Lower lobe of right lung (tissue), 2 donors: ENCODE results near the gene SMAD6. TPM values are rescaled to one million over a fixed set of nuclear protein-coding genes. Genes with fewer than 3 reads are reported as not detected.

Source experiments
- ATAC-seq, 2 donors: fragments of 200-7000 bp; cut with Tn5 transposase; one replicate each; pipeline ENCODE4 v1.9.1; 2020 to 2022; ENCODE audit warnings: mild to moderate bottlenecking in 2 of 2, moderate library complexity in 2 of 2
- DNase-seq: peaks from one replicate; pipeline ENCODE4 v3.0.0-alpha.2; 2020
- H3K27ac ChIP-seq: fragments of 200-600 bp; one replicate; pipeline ENCODE4 v1.8.0; 2022
- H3K27me3 ChIP-seq: fragments of 200-600 bp; one replicate; pipeline ENCODE4 v1.8.0; 2022; ENCODE audit warnings: low read depth
- H3K36me3 ChIP-seq: fragments of 200-600 bp; one replicate; pipeline ENCODE4 v1.8.0; 2022; ENCODE audit warnings: mild to moderate bottlenecking
- H3K4me1 ChIP-seq: fragments of 200-600 bp; one replicate; pipeline ENCODE4 v1.8.0; 2022
- H3K4me3 ChIP-seq: fragments of 200-600 bp; one replicate; pipeline ENCODE4 v1.8.0; 2022; ENCODE audit warnings: mild to moderate bottlenecking
- H3K9me3 ChIP-seq: fragments of 200-600 bp; one replicate; pipeline ENCODE4 v1.8.0; 2022
- CTCF ChIP-seq: fragments of 200-600 bp; IDR thresholded peaks from one replicate; pipeline ENCODE4 v1.8.0; 2022; ENCODE audit warnings: antibody characterized with exemption, mild to moderate bottlenecking
- intact Hi-C: fragments of 100-400 bp; cut with DNase I; formaldehyde crosslinking; loops from one replicate; pipeline ENCODE4 v1.11.0; 2022
- total RNA-seq: library from RNA; stranded (reverse); fragmentation: NEBNext Ultra II Directional; extraction: Animal tissue kit (Norgen Biotek cat#: 25700); gene quantifications from one replicate; pipeline ENCODE4 v1.2.1, GENCODE V29; 2021
- donor health status: DM: no; HTN: yes; CAD: no; lungs with severe emphysema.

Gene SMAD6
- total RNA-seq, 1 donor from 2014 or later: 159 TPM

DNA sequence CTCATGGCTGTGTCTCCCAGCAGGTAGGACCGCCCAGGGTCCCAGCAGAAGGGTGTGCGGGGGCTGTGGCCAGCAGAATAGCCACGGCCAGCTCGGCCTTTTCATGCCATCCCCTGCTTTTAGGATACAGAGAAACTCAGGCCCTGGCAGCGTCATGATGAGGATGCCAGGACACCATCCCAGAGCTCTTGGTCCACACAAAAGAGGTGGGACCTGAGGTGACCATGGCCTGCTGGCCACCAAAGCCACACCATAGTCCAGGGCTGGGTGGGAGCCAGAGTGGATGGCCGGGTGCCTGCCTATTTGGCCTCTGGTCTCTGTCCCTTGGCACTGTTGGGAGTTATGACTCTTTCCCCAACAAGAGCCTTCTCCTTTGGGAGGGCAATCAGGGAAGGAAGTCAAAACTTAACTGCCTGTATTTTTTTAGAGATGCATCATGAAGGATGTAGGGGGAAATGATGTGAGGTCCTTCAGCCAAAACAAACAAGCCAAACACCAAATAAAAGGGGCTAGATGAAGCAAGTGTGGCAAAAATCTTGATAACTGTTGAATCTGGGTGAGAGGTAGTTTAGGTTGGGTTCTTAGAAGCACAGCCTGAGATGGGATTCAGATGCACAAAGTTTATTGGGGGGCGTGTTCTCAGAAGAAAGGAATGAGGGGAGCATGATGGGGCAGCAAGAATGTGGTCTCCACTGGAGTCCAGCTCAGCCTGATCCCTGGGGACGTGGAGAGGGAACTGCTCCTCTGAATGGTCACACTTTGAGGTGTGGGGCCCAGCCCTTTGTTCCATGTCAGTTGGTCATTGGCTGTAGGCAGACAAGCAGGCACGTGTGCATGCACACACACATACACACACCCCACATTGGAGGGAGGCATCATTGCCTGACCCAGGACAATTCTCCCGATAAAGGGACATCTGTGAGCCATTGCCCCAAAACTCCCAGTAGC is 33.2 kb downstream of the SMAD6 start:
- ATAC-seq: no peak
- H3K27me3 ChIP-seq: no peaks in the 10 kb centered on the region
- H3K36me3 ChIP-seq: peaks cover 9% of the 10 kb centered on the region
- H3K9me3 ChIP-seq: no peaks in the 10 kb centered on the region
- no peak for DNase-seq
- intact Hi-C loops: no loop called here
- peak overlapping the region; percentile 36 for H3K27ac ChIP-seq
- no peak for TF ChIP-seq CTCF
- H3K4me3 ChIP-seq: no peak overlapping the region
- H3K4me1 ChIP-seq: peaks cover 63% of the 10 kb centered on the region

GRCh38 chr15:66735909-66736305 is 33.9 kb downstream of the SMAD6 start:
- Histone ChIP-seq H3K4me3 (no peak overlapping the region), H3K36me3 (peaks cover 9% of the 10 kb centered on the region), H3K27ac (no peak overlapping the region), H3K4me1 (peaks cover 63% of the 10 kb centered on the region), H3K27me3 (no peaks in the 10 kb centered on the region), H3K9me3 (no peaks in the 10 kb centered on the region)
- intact Hi-C loops: no loop called here
- no peak for TF ChIP-seq CTCF
- no peak for ATAC-seq
- no peak for DNase-seq

GRCh38 chr15:66737243-66738010 is 35.4 kb downstream of the SMAD6 start:
- Histone ChIP-seq H3K27me3 (no peaks in the 10 kb centered on the region), H3K9me3 (no peaks in the 10 kb centered on the region), H3K4me3 (no peak overlapping the region), H3K36me3 (peaks cover 9% of the 10 kb centered on the region), H3K27ac (peak overlapping the region; percentile 57), H3K4me1 (peaks cover 72% of the 10 kb centered on the region)
- ATAC-seq (peak in 1 of 2 donors; percentile 9), DNase-seq (peak; percentile 36)
- intact Hi-C loops: no loop called here
- TF ChIP-seq CTCF: no peak

DNA sequence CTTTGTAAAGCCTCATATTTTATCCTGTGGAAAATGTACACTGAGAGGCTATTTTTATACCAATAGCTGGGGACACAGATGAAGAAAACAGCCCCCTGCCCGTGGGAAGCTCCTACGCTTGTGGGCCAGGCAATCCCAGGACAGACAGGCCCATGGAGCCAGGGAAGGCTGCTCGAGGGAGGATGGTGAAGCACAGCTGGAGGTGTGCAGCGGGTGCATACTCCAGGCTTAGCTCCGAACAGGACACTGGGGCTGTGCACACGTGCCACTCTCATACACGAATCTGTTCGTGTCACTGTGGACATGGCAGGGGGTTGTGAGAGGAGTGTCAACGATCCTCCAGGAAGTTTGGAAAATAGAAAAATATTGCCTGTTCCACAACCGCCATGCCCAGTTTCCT is 36.1 kb downstream of the SMAD6 start:
- no peaks in the 10 kb centered on the region for H3K9me3 ChIP-seq
- no peak for TF ChIP-seq CTCF
- no peak for ATAC-seq
- intact Hi-C loops: no loop called here
- no peaks in the 10 kb centered on the region for H3K27me3 ChIP-seq
- peaks cover 76% of the 10 kb centered on the region for H3K4me1 ChIP-seq
- H3K4me3 ChIP-seq: no peak overlapping the region
- H3K36me3 ChIP-seq: peaks cover 9% of the 10 kb centered on the region
- DNase-seq: peak; percentile 28
- peak overlapping the region; percentile 57 for H3K27ac ChIP-seq

- Histone ChIP-seq H3K4me3 (no peak overlapping the region), H3K27ac (no peak overlapping the region), H3K9me3 (no peaks in the 10 kb centered on the region), H3K27me3 (no peaks in the 10 kb centered on the region), H3K4me1 (peaks cover 80% of the 10 kb centered on the region), H3K36me3 (peaks cover 9% of the 10 kb centered on the region)
- ATAC-seq: no peak
- intact Hi-C loops: no loop called here
- no peak for TF ChIP-seq CTCF
- peak; percentile 6 for DNase-seq
These were observed 36.6 kb downstream of the SMAD6 start for GRCh38 chr15:66738595-66738994.
